Measurements from ENCODE around the gene ZNF277. TPM values are rescaled to one million over a fixed set of nuclear protein-coding genes. Genes with fewer than 3 reads are reported as not detected.

ZNF277 gene
- total and polyA plus RNA-seq, 10 of the 15 experiments (the other 5 are each of a cell fraction or from before 2014, with no cell fraction given): 10.6 to 33.9 (median 22.0) TPM

DNA sequence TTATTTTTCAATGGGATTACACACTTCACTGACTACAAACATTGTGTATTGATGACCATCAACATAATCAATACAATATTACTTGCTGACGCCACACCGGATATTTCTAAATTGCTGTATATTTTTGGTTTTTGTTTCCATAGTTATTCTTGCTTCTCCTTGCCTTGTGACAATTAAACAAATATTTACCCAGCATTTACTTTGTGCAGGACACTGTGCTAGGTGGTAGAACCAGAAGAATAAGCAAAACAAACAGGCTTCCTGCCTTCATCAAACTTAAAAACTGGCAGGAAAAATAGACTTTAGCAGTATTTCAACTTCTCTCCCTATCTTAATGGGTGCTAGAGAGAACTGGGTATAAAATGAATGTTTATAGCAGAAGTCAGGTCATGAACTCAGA is 50.6 kb downstream of the ZNF277 start:
- BruUV-seq (replicated peaks): no TSS peak
- no peak for FAIRE-seq
- H3K9ac ChIP-seq (ENCODE audit: control insufficient read depth, insufficient read depth, low read length): no peak overlapping the region
- H3K27me3 ChIP-seq (replicated peaks in 1 of 2; ENCODE audit: control insufficient read depth in 2 of 2, insufficient read depth in 2 of 2, low read length in 1 of 2): no peaks in the 10 kb centered on the region
- in situ Hi-C loops (cut with MboI) (no loop called here), intact Hi-C loops (cut with micrococcal nuclease; ENCODE audit: unreplicated experiment) (no loop called here)
- no peak for ATAC-seq
- no peaks in the 10 kb centered on the region for H3K4me1 ChIP-seq (ENCODE audit: control insufficient read depth, insufficient read depth, low read length)
- H3K4me2 ChIP-seq (ENCODE audit: control insufficient read depth, insufficient read depth): no peak overlapping the region
- H3K79me2 ChIP-seq (ENCODE audit: control insufficient read depth, insufficient read depth, low read length): no peaks in the 10 kb centered on the region
- no peak overlapping the region for H3K27ac ChIP-seq (ENCODE audit: control insufficient read depth, insufficient read depth)
- H3K36me3 ChIP-seq (ENCODE audit: control insufficient read depth in 2 of 2, insufficient read depth in 2 of 2, low read length in 1 of 2): no peaks in the 10 kb centered on the region
- no peaks in the 10 kb centered on the region for H4K20me1 ChIP-seq (ENCODE audit: control insufficient read depth, insufficient read depth)
- no peaks in the 10 kb centered on the region for H3K9me3 ChIP-seq (replicated peaks; ENCODE audit: control insufficient read depth, insufficient read depth, low read length)
- no peak for DNase-seq (ENCODE audit: low read depth, low spot score)
- POLR2A ChIA-PET: no interaction called here
- RAD21 ChIA-PET (ENCODE audit: unreplicated experiment): no interaction called here
- CTCF ChIA-PET: no interaction called here
- H2AFZ ChIP-seq (ENCODE audit: control insufficient read depth, low read depth, low read length): no peak overlapping the region
- SMC1A ChIA-PET (ENCODE audit: uncharacterized antibody, unreplicated experiment): no interaction called here
- 96% methylated on average over 2 of the region's 2 CpGs for WGBS (ENCODE audit: insufficient coverage, insufficient replicate concordance, low lambda C conversion rate, missing lambda C conversion rate)
- no peak overlapping the region for H3K4me3 ChIP-seq
- TF ChIP-seq BCLAF1 (IDR thresholded peaks at IDR 0.05): no peak
- TF ChIP-seq ZNF384 (IDR thresholded peaks at IDR 0.05; ENCODE audit: borderline replicate concordance, low read depth, low read length): no peak
- no peak for TF ChIP-seq RELA (IDR thresholded peaks at IDR 0.05; ENCODE audit: borderline replicate concordance, partially characterized antibody)
- no peak for TF ChIP-seq KLF5 (IDR thresholded peaks at IDR 0.05; ENCODE audit: partially characterized antibody)
- TF ChIP-seq CEBPB (IDR thresholded peaks at IDR 0.05; ENCODE audit: borderline replicate concordance in 1 of 2, low read depth in 2 of 2, low read length in 2 of 2): no peak
- TF ChIP-seq MYC (IDR thresholded peaks at IDR 0.05; ENCODE audit: insufficient read depth, insufficient read length, insufficient replicate concordance, low read length, severe bottlenecking): no peak
- no peak for TF ChIP-seq ELK1 (IDR thresholded peaks at IDR 0.05; ENCODE audit: low read depth, low read length)
- no peak for TF ChIP-seq ATF3 (IDR thresholded peaks at IDR 0.05; ENCODE audit: borderline replicate concordance, extremely low read depth, low read depth, low read length)
- TF ChIP-seq GABPA (IDR thresholded peaks at IDR 0.05; ENCODE audit: low read depth): no peak
- no peak for TF ChIP-seq ZBTB11 (CRISPR knock-in tag; IDR thresholded peaks at IDR 0.05)
- no peak for TF ChIP-seq RAD51 (IDR thresholded peaks at IDR 0.05)
- no peak for TF ChIP-seq PAX5 (IDR thresholded peaks at IDR 0.05; ENCODE audit: borderline replicate concordance, low read depth, low read length)
- TF ChIP-seq MEF2B (IDR thresholded peaks at IDR 0.05; ENCODE audit: partially characterized antibody, poor library complexity, severe bottlenecking): no peak
- TF ChIP-seq MLLT1 (IDR thresholded peaks at IDR 0.05): no peak
